Heart left ventricle (tissue), 13 donors: ENCODE data around the gene AIF1L.

Experiments
- POLR2A ChIP-seq, 2 donors: fragments of 450-650 bp; IDR thresholded peaks; one replicate each; pipeline ENCODE4 v1.6.1; 2017; ENCODE audit warnings: antibody characterized with exemption in 2 of 2, mild to moderate bottlenecking in 2 of 2, moderate library complexity in 2 of 2
- TF ChIP-seq, protein P1 (sequence below), 12 donors: fragments of 200-600 bp; sonication (generic) in 4 of 12; IDR thresholded peaks; one replicate each; pipeline versions ENCODE4 v1.5.0 to v1.8.0; 2018 to 2022; ENCODE audit warnings: antibody characterized with exemption in 12 of 12, mild to moderate bottlenecking in 5 of 12
- donor health status: ischemic (EF 13 %, LVEDD 7.1; RV severe dilation, severe dysfunction).
- donor health status: DM: no; HTN: yes; CAD: no.
- donor health status: DM: no; HTN: no; CAD: no.
- donor health status: ischemic (EF 25% LVEDD 6.9; RV normal size, moderate dysfunction).
- donor health status: ischemic (EF 25% LVEDD 5.7; RV mildly dilated, moderate dysfunction).
- donor health status: ischemic (EF 35%, LVEDD 5.7; RV mildly dilated, moderate dysfunction).
- donor health status: nonischemic (EF 11% LVEDD 7.7; RV severe dilation, severe dysfunction).
- donor health status: DM: yes; HTN: yes; CAD: no.
- donor health status: PGD.
- donor health status: ischemic (EF 29% LVEDD 5.4; RV normal size, mild dysfunction).
- donor health status: nonischemic (EF 23%, LVEDD 6.1; RV moderate dilation, normal function).

- TF ChIP-seq, protein P1, sequence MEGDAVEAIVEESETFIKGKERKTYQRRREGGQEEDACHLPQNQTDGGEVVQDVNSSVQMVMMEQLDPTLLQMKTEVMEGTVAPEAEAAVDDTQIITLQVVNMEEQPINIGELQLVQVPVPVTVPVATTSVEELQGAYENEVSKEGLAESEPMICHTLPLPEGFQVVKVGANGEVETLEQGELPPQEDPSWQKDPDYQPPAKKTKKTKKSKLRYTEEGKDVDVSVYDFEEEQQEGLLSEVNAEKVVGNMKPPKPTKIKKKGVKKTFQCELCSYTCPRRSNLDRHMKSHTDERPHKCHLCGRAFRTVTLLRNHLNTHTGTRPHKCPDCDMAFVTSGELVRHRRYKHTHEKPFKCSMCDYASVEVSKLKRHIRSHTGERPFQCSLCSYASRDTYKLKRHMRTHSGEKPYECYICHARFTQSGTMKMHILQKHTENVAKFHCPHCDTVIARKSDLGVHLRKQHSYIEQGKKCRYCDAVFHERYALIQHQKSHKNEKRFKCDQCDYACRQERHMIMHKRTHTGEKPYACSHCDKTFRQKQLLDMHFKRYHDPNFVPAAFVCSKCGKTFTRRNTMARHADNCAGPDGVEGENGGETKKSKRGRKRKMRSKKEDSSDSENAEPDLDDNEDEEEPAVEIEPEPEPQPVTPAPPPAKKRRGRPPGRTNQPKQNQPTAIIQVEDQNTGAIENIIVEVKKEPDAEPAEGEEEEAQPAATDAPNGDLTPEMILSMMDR (IDR thresholded peaks at IDR 0.05), result no peak
- TF ChIP-seq POLR2A (IDR thresholded peaks at IDR 0.05), result no peak
Observed at GRCh38 chr9:131078427-131079366, 17.6 kb upstream of the AIF1L start.
